GM13976 (cell line): ENCODE measurements around the gene NETO1.
A peak's percentile ranks its signal among the peaks of the same experiment; 100 is the strongest.

Source experiments
- DNase-seq: peaks from one replicate; pipeline ENCODE4 v3.0.0; 2012; ENCODE audit warnings: low spot score
- in situ Hi-C: fragments of 300-500 bp; cut with MboI; formaldehyde crosslinking; loops from one replicate; pipeline ENCODE4 v1.12.0; 2022; ENCODE audit warnings: low sequenced_read_pairs, mixed read lengths, inconsistent platforms; ENCODE audit not compliant: unreplicated experiment
- TF ChIP-seq, protein P1 (sequence below): IDR thresholded peaks from 2 replicates; pipeline ENCODE4 v1.5.1; 2012; ENCODE audit warnings: borderline replicate concordance, mild to moderate bottlenecking; ENCODE audit not compliant: insufficient read depth; ENCODE audit errors: extremely low read depth, missing control alignments, control extremely low read depth

The NETO1 gene

DNA sequence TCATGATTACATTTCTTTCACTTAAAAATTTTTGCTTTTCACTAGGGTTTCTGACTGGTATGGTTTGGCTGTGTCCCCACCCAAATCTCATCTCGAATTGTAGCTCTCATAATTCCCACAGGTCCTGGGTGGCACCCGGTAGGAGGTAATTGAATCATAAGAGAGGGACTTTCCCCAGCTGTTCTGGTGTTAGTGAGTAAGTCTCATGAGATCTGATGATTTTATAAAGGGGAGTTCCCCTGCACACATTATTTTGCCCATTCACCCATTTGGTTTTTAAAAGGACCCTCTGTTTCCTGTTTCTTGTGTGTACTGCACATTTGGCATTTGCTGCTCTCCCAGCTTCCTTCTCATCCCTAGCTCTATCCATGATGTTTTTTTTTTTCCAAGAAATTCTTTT, 27.8 kb upstream of the NETO1 start:
- TF ChIP-seq, protein P1, sequence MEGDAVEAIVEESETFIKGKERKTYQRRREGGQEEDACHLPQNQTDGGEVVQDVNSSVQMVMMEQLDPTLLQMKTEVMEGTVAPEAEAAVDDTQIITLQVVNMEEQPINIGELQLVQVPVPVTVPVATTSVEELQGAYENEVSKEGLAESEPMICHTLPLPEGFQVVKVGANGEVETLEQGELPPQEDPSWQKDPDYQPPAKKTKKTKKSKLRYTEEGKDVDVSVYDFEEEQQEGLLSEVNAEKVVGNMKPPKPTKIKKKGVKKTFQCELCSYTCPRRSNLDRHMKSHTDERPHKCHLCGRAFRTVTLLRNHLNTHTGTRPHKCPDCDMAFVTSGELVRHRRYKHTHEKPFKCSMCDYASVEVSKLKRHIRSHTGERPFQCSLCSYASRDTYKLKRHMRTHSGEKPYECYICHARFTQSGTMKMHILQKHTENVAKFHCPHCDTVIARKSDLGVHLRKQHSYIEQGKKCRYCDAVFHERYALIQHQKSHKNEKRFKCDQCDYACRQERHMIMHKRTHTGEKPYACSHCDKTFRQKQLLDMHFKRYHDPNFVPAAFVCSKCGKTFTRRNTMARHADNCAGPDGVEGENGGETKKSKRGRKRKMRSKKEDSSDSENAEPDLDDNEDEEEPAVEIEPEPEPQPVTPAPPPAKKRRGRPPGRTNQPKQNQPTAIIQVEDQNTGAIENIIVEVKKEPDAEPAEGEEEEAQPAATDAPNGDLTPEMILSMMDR = no peak
- in situ Hi-C loops = no loop called here
- no peak for DNase-seq

DNA sequence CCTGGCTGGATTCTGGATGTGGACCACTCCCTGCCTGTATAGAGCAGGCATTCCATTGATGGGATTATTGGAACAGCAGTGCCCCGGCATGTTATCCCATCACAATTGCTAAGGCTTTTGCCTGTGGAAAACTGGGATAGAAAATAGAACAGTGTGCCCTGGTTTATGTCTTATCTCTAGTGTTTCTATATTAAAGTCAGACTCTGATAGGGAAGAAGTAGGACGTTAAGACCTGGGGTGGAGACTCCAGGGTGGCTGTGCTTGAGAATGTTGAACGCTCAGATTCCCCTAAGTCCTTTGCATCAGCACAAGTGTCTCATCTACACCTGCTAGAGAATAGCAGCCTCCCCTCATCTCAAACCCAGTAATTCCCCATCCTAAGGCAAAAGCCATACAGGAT, 10.8 kb upstream of the NETO1 start:
- TF ChIP-seq, protein P1 = no peak
- in situ Hi-C loops = no loop called here
- no peak for DNase-seq

DNA sequence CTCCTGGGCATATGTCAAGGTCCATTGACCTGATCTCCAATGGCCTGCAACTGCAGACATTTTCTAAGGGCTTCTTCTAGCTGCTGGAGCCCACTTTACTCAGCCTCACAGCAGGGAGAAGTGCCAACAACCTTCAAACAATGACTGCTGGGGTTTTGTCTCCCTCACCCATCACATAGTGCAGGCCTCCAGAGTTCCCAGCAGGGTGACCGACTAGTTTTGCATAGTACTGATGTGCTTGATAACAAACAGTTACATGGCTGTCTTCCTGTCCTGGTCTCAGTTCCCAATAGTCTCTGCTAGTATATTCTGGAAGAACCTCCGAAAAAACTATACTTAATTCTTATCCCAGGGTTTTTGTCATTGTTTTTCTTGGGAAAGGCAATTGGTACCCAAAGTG, 10.4 kb upstream of the NETO1 start:
- TF ChIP-seq, protein P1 = no peak
- DNase-seq = no peak
- in situ Hi-C loops = no loop called here

DNA sequence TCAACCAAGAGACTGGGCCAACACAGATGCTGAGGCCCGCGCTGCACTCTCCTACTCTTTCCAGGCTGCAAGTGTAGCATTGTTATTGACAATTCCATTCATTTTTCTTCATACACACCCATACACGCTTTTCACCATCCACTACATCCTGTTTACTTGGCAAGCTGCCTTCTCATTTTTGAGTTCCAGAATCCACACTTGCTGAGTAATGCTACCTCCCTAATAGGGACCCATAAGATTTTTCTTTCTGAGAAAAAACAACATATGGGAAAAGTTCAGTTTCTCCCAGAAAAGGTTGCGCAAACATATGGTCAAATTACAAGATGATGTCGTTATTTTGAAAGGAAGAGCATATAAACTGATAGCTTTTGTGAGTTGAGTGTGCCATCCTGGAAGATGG, 3.3 kb upstream of the NETO1 start:
- TF ChIP-seq, protein P1 = no peak
- in situ Hi-C loops = no loop called here
- DNase-seq = no peak

DNA sequence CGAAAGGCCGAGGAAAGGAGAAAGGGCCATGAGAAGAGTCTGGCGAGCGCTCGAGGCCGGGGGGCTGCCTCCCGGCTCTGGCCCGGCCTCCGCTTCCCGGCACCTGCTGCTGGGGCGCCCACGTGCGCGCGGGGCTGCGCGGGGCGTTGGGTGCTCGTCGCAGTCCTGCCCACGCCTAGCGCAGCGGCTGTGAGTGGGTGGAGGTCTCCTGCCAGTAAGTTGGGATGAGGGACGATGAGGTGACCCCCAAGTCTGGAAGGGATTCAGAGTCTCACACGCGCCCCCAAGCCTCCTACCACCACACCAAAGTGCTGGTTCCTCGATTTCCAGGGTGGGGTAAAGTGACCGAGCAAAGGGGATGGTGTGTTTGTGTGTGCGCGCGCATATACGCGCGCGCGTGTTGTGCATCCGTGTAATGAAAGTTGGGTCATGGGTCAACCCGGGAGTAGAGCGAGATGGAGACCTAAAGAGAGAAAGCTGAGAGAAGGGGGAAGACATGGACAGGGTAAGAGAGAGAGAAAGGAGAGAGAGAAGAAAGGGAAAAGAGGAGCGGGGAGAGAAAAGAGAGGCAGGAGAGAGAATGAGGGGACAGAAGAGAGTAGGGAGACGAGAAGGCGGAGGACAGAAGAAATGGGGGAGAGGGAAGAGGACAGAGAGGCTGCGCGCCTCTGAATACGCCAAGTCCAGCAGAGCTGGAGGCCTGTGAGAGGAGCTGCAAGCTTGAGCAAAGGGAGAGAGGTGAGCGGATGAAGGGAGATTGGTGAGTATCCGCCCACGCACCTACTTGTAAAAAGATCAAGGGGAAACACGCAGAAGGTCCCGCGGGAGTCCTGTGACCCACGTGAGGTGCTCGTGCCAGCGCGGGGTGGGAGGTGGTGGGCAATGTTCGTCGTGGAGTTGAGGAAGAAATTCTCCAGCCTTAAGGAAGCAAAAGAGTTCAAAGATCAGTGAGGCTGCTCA, 1.7 kb upstream of the NETO1 start:
- in situ Hi-C loops = no loop called here
- DNase-seq = peak; percentile 63

DNA sequence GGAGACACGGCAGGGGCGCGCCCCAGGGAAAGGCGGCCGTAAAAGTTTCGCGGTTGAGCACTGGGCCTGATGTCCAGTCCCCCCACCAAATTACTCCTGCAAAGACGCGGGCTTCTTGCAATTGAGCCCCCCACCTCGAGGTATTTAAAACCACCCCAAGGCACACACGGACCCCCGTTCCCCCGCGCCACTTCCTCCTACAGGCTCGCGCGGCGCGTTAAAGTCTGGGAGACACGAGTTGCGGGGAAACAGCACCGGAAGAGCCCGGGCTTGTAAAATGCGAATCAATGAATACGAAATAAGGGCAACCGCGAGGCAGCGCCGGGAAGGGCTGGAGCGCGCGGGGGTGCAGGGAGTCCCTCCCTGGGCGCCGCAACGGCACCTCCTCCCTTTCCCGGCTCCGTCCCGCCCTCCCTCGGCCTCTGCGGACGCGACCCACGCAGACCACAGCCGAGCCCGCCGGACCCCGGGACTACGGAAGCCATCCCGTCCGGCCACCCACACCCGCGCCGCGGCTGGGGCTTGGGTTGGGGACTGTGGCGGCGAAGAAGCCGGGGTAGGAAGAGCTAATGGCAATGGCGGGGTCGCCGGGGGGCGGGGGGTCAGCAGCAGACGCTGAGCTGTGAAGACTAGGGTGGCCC, 918 bp upstream of the NETO1 start:
- TF ChIP-seq, protein P1 = no peak
- DNase-seq = peak; percentile 36
- in situ Hi-C loops = no loop called here

More for the DNA sequence above, 1.7 kb upstream of the NETO1 start:
- TF ChIP-seq, protein P1 = peak; percentile 27
